LNCaP clone FGC (cell line): ENCODE measurements around the gene KRTAP7-1.

Experiments
- DNase-seq: peaks from one replicate; pipeline ENCODE4 v3.0.0-alpha.2; 2011; ENCODE audit warnings: low read depth
- H3K4me3 ChIP-seq: 2 replicates; pipeline ENCODE4 v1.5.1; 2011; ENCODE audit warnings: mild to moderate bottlenecking, low read depth, low read length, control low read depth
- CTCF ChIP-seq: IDR thresholded peaks from 2 replicates; pipeline ENCODE4 v1.5.1; 2012; ENCODE audit warnings: mild to moderate bottlenecking; ENCODE audit not compliant: control insufficient read depth, insufficient read depth; ENCODE audit errors: extremely low read depth

The KRTAP7-1 gene

GRCh38 chr21:30831194-30831765 is 1.7 kb upstream of the KRTAP7-1 start:
- no peak overlapping the region for H3K4me3 ChIP-seq
- peak; percentile 57 for TF ChIP-seq CTCF
- peak; percentile 3 for DNase-seq

GRCh38 chr21:30818837-30819610 is 10.5 kb downstream of the KRTAP7-1 start:
- no peak for TF ChIP-seq CTCF
- no peak overlapping the region for H3K4me3 ChIP-seq
- DNase-seq = no peak

GRCh38 chr21:30813174-30813573 is 16.4 kb downstream of the KRTAP7-1 start, which contains the start of gene KRTAP8-1:
Gene KRTAP8-1, minus strand, starts transcription at chr21:30813274. Its CDS starts 54 bp downstream, at chr21:30813220.
- H3K4me3 ChIP-seq = no peak within 1 kb of the TSS
- DNase-seq = no peak
- no peak for TF ChIP-seq CTCF

GRCh38 chr21:30800605-30801004 is 29.0 kb downstream of the KRTAP7-1 start:
- H3K4me3 ChIP-seq = no peak overlapping the region
- no peak for TF ChIP-seq CTCF
- no peak for DNase-seq

- no peak overlapping the region for H3K4me3 ChIP-seq
- DNase-seq = no peak
- no peak for TF ChIP-seq CTCF
Measured at GRCh38 chr21:30793581-30794314, 35.8 kb downstream of the KRTAP7-1 start.

- TF ChIP-seq CTCF = no peak
- no peak overlapping the region for H3K4me3 ChIP-seq
- no peak for DNase-seq
Measured at GRCh38 chr21:30779249-30779648, 50.3 kb downstream of the KRTAP7-1 start.
